Endothelial cell of umbilical vein (primary cell): Measurements from ENCODE around the gene MID1. TPM values are rescaled to one million over a fixed set of nuclear protein-coding genes. Genes with fewer than 3 reads are reported as not detected.

ENCODE experiments used
- BruUV-seq: library from RNA; stranded (reverse); fragments of 400-500 nt; replicated peaks from 2 replicates; lab custom pipeline; 2021; lab: Mats Ljungman, UMichigan
- CTCF ChIA-PET: fragments of 300-600, 350-600 bp; sonication (Branson Sonifier 250); formaldehyde crosslinking; loops from one replicate; lab custom pipeline; 2021; ENCODE audit warnings: antibody characterized with exemption, inconsistent platforms; lab: Charles Lee
- POLR2A ChIA-PET: fragments of 300-600, 350-600 bp; sonication (Branson Sonifier 250); formaldehyde crosslinking; loops from one replicate; lab custom pipeline; 2021; ENCODE audit warnings: antibody characterized with exemption, inconsistent platforms; lab: Charles Lee
- DNase-seq: peaks from one replicate; pipeline ENCODE4 v3.0.0-alpha.2; 2011; ENCODE audit warnings: low read depth, low spot score
- FAIRE-seq: peaks from 2 replicates; lab custom pipeline; 2011; peaks lifted over from hg19 to GRCh38; lab: Jason Lieb, UNC
- H2AFZ ChIP-seq: 2 replicates; pipeline ENCODE4 v1.6.0; 2012; ENCODE audit warnings: low read depth, low read length, control low read depth, inconsistent platforms
- H3K27ac ChIP-seq: 2 replicates; pipeline ENCODE4 v1.5.1; 2011; ENCODE audit warnings: low read depth, mild to moderate bottlenecking, control low read depth, low read length, moderate library complexity; ENCODE audit not compliant: insufficient read depth
- H3K27me3 ChIP-seq, 2 experiments: 2 replicates each; pipeline versions ENCODE4 v1.6.0 to v1.6.1; 2011; ENCODE audit warnings: low read length in 2 of 2, mixed read lengths in 1 of 2; ENCODE audit not compliant: control insufficient read depth in 2 of 2, insufficient read depth in 2 of 2
- H3K36me3 ChIP-seq, 2 experiments: 2 replicates in 1 of 2; 3 replicates in 1 of 2; pipeline ENCODE4 v1.5.1; 2011; ENCODE audit warnings: low read length in 2 of 2, mild to moderate bottlenecking in 1 of 2, moderate library complexity in 1 of 2; ENCODE audit not compliant: control insufficient read depth in 2 of 2, insufficient read depth in 2 of 2; ENCODE audit errors: extremely low read depth in 1 of 2
- H3K4me1 ChIP-seq: 3 replicates; pipeline ENCODE4 v1.5.1; 2011; ENCODE audit warnings: mild to moderate bottlenecking, low read length; ENCODE audit not compliant: control insufficient read depth, insufficient read depth; ENCODE audit errors: extremely low read depth
- H3K4me2 ChIP-seq: 2 replicates; pipeline ENCODE4 v1.6.1; 2011; ENCODE audit warnings: low read length, control low read depth, mixed read lengths; ENCODE audit not compliant: insufficient read depth
- H3K4me3 ChIP-seq, 3 experiments: fragments of 200-600 bp in 1 of 3; sonication (generic), shearing (Covaris generic) in 1 of 3; replicated peaks in 1 of 3; 2 replicates each; pipeline ENCODE4 v1.5.1; 2011 to 2016; ENCODE audit warnings: control low read depth in 3 of 3, low read length in 3 of 3, mild to moderate bottlenecking in 2 of 3, inconsistent platforms in 1 of 3, low read depth in 1 of 3, moderate library complexity in 1 of 3; ENCODE audit not compliant: insufficient read depth in 1 of 3
- H3K79me2 ChIP-seq: 2 replicates; pipeline ENCODE4 v1.6.0; 2012; ENCODE audit warnings: low read length, inconsistent platforms; ENCODE audit not compliant: control insufficient read depth, insufficient read depth
- H3K9ac ChIP-seq: replicated peaks from 2 replicates; pipeline ENCODE3; 2011; ENCODE audit warnings: low read length, control low read depth; ENCODE audit not compliant: insufficient read depth; ENCODE audit errors: extremely low read depth
- H3K9me1 ChIP-seq: replicated peaks from 3 replicates; pipeline ENCODE4 v1.6.0; 2011; ENCODE audit warnings: mild to moderate bottlenecking, low read length; ENCODE audit not compliant: control insufficient read depth, insufficient read depth; ENCODE audit errors: extremely low read depth
- H3K9me3 ChIP-seq: replicated peaks from 2 replicates; pipeline ENCODE4 v1.5.1; 2012; ENCODE audit warnings: low read length, inconsistent platforms; ENCODE audit not compliant: control insufficient read depth, insufficient read depth
- H4K20me1 ChIP-seq: replicated peaks from 2 replicates; pipeline ENCODE3; 2011; ENCODE audit warnings: mild to moderate bottlenecking, low read length; ENCODE audit not compliant: control insufficient read depth, insufficient read depth; ENCODE audit errors: extremely low read depth
- CTCF ChIP-seq, 2 donors: IDR thresholded peaks; 1 replicate in 1 of 2; 2 replicates in 1 of 2; pipeline ENCODE4 v1.5.1; 2011; ENCODE audit warnings: low read length in 2 of 2, mild to moderate bottlenecking in 2 of 2, moderate library complexity in 2 of 2, control low read depth in 1 of 2, inconsistent platforms in 1 of 2, low read depth in 1 of 2; ENCODE audit not compliant: insufficient read depth in 1 of 2; ENCODE audit errors: extremely low read depth in 1 of 2
- EZH2 ChIP-seq: IDR thresholded peaks from 2 replicates; pipeline ENCODE4 v1.6.1; 2012; ENCODE audit warnings: borderline replicate concordance, low read depth, mild to moderate bottlenecking, moderate library complexity, low read length, inconsistent platforms; ENCODE audit not compliant: severe bottlenecking
- FOS ChIP-seq: IDR thresholded peaks from 2 replicates; pipeline ENCODE4 v1.6.1; 2011; ENCODE audit warnings: mild to moderate bottlenecking, low read length, moderate library complexity, borderline replicate concordance; ENCODE audit not compliant: insufficient read depth
- GATA2 ChIP-seq: IDR thresholded peaks from 2 replicates; pipeline ENCODE4 v1.7.0; 2011; ENCODE audit warnings: low read depth, mild to moderate bottlenecking, moderate library complexity, mixed read lengths, low read length; ENCODE audit not compliant: insufficient read length, insufficient read depth
- JUN ChIP-seq: IDR thresholded peaks from 2 replicates; pipeline ENCODE4 v1.6.1; 2011; ENCODE audit warnings: borderline replicate concordance, low read depth; ENCODE audit not compliant: insufficient read length, insufficient read depth
- MYC ChIP-seq: IDR thresholded peaks from one replicate; pipeline ENCODE4 v1.6.1; 2011; ENCODE audit warnings: mild to moderate bottlenecking, low read depth, low read length
- POLR2A ChIP-seq: IDR thresholded peaks from 2 replicates; pipeline ENCODE4 v1.6.1; 2012; ENCODE audit warnings: low read depth, mild to moderate bottlenecking, control low read depth, low read length
- POLR2AphosphoS5 ChIP-seq: IDR thresholded peaks from 2 replicates; pipeline ENCODE4 v1.6.1; 2012; ENCODE audit warnings: low read depth, mild to moderate bottlenecking, control low read depth, low read length, moderate library complexity; ENCODE audit not compliant: insufficient read depth
- dilution Hi-C: fragments of 300-500 bp; cut with MboI; formaldehyde crosslinking; loops from one replicate; pipeline ENCODE4 v1.15.0; 2019; ENCODE audit warnings: low sequenced_read_pairs; ENCODE audit not compliant: extremely low pct_ligation_motif_present
- intact Hi-C: fragments of 100-400 bp; cut with micrococcal nuclease; formaldehyde crosslinking; loops from one replicate; pipeline ENCODE4 v1.10.0; 2022
- polyA plus RNA-seq, 4 experiments: library from polyadenylated mRNA; depleted of rRNA in 3 of 4; stranded (reverse) in 3 of 4; unstranded in 1 of 4; fragments of >200 nt; gene quantifications; 2 replicates each; pipeline versions ENCODE4 v1.2.1 to v1.2.3, GENCODE V29; 2011 to 2012; ENCODE audit warnings: missing spikeins in 1 of 4
- total RNA-seq: library from RNA; stranded (reverse); gene quantifications from 2 replicates; pipeline ENCODE4 v1.2.3, GENCODE V29; 2021

MID1 gene
- total and polyA plus RNA-seq, 2 donors (not counting 3 experiments of a cell fraction or from before 2014, with no cell fraction given) = 21.3 to 29.8 TPM

DNA sequence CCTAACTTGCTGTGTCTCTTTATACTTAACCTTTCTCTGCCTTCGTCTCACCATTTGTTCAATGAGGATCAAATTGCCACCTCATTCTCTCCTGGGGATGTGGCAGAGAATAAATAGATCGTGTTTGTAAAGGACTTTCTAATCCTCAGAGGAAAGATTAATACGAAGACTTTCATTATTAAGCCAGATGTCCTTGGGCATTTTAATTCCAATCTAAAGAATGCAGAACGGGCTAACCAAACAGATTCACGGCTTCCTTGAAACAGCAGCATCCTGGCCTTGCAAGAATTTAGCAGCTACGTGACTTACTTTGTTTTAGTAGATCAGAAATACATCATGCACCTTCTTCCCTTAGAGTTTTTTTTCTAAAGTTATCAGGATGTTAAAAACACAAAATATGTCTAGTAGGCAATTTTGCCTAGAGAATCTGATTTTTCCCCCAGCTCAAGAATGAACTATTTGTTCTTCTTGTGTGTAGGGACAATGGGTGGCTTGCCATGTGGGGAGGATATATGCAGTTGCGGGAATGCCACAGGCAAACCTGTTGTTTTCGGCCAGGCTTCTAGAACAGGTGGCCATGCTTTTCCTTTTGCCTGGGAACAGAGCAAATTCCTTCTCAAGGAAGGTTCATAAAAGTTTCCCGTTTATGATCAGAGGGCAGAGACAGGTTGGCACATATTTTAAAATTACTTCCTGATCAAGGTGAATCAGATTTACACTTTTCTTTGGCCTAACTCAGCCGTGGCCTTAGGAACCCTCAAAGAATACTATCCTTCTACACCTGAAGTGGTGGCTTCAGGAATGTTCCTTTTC lies 3.0 kb downstream of the MID1 start:
- no peaks in the 10 kb centered on the region for H4K20me1 ChIP-seq
- no peak overlapping the region for H3K9ac ChIP-seq
- no peaks in the 10 kb centered on the region for H3K27me3 ChIP-seq
- BruUV-seq = no TSS peak
- H3K4me3 ChIP-seq = no peak overlapping the region
- FAIRE-seq (no peak), DNase-seq (no peak)
- no peaks in the 10 kb centered on the region for H3K9me1 ChIP-seq
- POLR2A ChIA-PET = no interaction called here
- H2AFZ ChIP-seq = no peak overlapping the region
- CTCF ChIA-PET = interaction anchor here (0.9 to 4.1 kb wide), 10 partner anchors 15 to 483 kb away, joined by 3 to 17 read pairs (median 8); no protein-coding TSS in a partner anchor
- intact Hi-C loops (loop anchor here (2.0 to 10.0 kb wide), 7 partner anchors 63 to 633 kb away; partner anchors contain the start of gene HCCS), dilution Hi-C loops (no loop called here)
- H3K36me3 ChIP-seq = no peaks in the 10 kb centered on the region
- H3K4me2 ChIP-seq = peak overlapping the region; percentile 86
- no peak for TF ChIP-seq CTCF (IDR thresholded peaks at IDR 0.05; ENCODE audit: extremely low read depth in 1 of 2, insufficient read depth in 1 of 2, low read depth in 1 of 2, low read length in 2 of 2)
- no peak for TF ChIP-seq POLR2A
- no peak for TF ChIP-seq FOS
- no peak for TF ChIP-seq GATA2
- TF ChIP-seq JUN = no peak
- TF ChIP-seq EZH2 = no peak
- no peak for TF ChIP-seq POLR2AphosphoS5
- no peak for TF ChIP-seq MYC
- peaks cover 21% of the 10 kb centered on the region for H3K79me2 ChIP-seq
- no peak overlapping the region for H3K27ac ChIP-seq
- H3K4me1 ChIP-seq = peaks cover 23% of the 10 kb centered on the region
- no peaks in the 10 kb centered on the region for H3K9me3 ChIP-seq
